Measurements from ENCODE around the gene SERPINA3.

DNA sequence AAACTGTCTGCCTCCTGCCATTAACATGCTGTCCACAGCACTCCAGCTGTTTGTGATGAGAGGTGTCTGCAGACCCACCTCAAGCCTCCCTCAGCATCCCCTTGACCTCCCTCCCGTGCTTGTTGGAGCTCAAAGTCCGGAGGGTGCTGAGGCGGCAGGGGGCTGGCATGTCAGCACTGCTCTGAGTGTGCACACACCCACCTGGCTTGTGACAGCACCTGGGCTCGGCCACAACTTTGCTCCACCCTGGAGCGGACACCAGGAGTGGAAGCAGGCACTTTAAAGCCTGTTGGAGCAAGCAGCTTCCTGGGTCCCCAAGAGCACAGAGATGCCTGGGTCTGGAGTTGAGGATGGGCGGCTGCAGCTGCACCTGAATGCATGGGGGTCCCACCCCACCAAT, 20.9 kb downstream of the SERPINA3 start:
- TF ChIP-seq, protein P1, sequence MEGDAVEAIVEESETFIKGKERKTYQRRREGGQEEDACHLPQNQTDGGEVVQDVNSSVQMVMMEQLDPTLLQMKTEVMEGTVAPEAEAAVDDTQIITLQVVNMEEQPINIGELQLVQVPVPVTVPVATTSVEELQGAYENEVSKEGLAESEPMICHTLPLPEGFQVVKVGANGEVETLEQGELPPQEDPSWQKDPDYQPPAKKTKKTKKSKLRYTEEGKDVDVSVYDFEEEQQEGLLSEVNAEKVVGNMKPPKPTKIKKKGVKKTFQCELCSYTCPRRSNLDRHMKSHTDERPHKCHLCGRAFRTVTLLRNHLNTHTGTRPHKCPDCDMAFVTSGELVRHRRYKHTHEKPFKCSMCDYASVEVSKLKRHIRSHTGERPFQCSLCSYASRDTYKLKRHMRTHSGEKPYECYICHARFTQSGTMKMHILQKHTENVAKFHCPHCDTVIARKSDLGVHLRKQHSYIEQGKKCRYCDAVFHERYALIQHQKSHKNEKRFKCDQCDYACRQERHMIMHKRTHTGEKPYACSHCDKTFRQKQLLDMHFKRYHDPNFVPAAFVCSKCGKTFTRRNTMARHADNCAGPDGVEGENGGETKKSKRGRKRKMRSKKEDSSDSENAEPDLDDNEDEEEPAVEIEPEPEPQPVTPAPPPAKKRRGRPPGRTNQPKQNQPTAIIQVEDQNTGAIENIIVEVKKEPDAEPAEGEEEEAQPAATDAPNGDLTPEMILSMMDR (IDR thresholded peaks at IDR 0.05): no peak
- no peak for TF ChIP-seq EP300 (IDR thresholded peaks at IDR 0.05)

Measured in ovary (tissue), 3 donors.